ENCODE results near the gene PNPLA7.

GRCh38 chr9:137464291-137464999 lies 85.8 kb downstream of the PNPLA7 start:
- no peak for TF ChIP-seq CTCF (IDR thresholded peaks at IDR 0.05)
- no peak for TF ChIP-seq POLR2A (IDR thresholded peaks at IDR 0.05)
- no peak for TF ChIP-seq EP300 (IDR thresholded peaks at IDR 0.05)
